Lower leg skin (tissue), 3 donors: ENCODE data around the gene FLII.

Source experiments
- POLR2A ChIP-seq, 2 donors: fragments of 450-650 bp; IDR thresholded peaks; one replicate each; pipeline ENCODE4 v1.6.1; 2016 to 2017; ENCODE audit warnings: antibody characterized with exemption in 2 of 2, mild to moderate bottlenecking in 1 of 2, moderate library complexity in 1 of 2
- TF ChIP-seq, protein P1 (sequence below), 3 donors: fragments of 450-650 bp; IDR thresholded peaks; one replicate each; pipeline ENCODE4 v1.5.1; 2016; ENCODE audit warnings: antibody characterized with exemption in 3 of 3, mild to moderate bottlenecking in 3 of 3, moderate library complexity in 2 of 3

DNA sequence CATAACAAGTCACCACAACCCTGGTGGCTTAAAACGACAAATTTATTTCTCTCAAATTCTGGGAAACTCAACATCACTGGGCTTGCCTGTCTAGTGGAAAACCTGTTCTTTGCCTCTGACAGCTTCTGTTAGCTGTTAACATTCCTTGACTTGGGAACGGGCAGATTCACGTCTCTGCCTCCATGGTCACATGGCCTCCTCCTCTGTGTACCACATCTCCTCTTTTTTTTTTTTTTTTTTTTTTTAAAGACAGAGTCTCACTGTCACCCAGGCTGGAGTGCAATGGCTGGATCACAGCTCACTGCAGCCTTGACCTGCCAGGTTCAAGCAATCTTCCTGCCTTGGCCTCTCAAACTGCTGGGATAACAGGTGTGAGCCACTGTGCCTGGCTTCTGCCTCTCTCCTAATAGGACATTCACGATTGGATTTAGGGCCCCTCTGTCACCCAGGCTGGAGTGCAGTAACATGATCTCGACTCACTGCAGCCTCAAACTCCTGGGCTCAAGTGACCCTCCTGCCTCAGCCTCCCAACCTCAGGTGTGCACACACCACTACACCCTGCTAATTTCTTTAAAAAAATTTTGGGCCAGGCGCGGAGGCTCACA, 44.8 kb downstream of the FLII start:
- TF ChIP-seq, protein P1, sequence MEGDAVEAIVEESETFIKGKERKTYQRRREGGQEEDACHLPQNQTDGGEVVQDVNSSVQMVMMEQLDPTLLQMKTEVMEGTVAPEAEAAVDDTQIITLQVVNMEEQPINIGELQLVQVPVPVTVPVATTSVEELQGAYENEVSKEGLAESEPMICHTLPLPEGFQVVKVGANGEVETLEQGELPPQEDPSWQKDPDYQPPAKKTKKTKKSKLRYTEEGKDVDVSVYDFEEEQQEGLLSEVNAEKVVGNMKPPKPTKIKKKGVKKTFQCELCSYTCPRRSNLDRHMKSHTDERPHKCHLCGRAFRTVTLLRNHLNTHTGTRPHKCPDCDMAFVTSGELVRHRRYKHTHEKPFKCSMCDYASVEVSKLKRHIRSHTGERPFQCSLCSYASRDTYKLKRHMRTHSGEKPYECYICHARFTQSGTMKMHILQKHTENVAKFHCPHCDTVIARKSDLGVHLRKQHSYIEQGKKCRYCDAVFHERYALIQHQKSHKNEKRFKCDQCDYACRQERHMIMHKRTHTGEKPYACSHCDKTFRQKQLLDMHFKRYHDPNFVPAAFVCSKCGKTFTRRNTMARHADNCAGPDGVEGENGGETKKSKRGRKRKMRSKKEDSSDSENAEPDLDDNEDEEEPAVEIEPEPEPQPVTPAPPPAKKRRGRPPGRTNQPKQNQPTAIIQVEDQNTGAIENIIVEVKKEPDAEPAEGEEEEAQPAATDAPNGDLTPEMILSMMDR (IDR thresholded peaks at IDR 0.05): no peak
- no peak for TF ChIP-seq POLR2A (IDR thresholded peaks at IDR 0.05)
